ENCODE data around the gene PDSS2. TPM values are rescaled to one million over a fixed set of nuclear protein-coding genes. Genes with fewer than 3 reads are reported as not detected.
"Not testable (repeated sequence)": the region's sequence is repeated elsewhere in the genome, so short reads cannot be mapped to it uniquely, and the experiment has no call there.

PDSS2 gene
- total and polyA plus RNA-seq, 3 donors from 2014 or later = 15.1 to 19.4 (median 17.0) TPM

- Histone ChIP-seq H3K27me3 (no peaks in the 10 kb centered on the region), H3K9me3 (no peaks in the 10 kb centered on the region), H3K4me3 (no peak overlapping the region), H3K4me1 (no peaks in the 10 kb centered on the region), H3K27ac (no peak overlapping the region), H3K36me3 (ENCODE audit: low read depth, missing control alignments) (no peaks in the 10 kb centered on the region)
- TF ChIP-seq POLR2A (IDR thresholded peaks at IDR 0.05) (no peak), CTCF (IDR thresholded peaks at IDR 0.05) (no peak)
- intact Hi-C loops (cut with DNase I; ENCODE audit: low total_unique reads) = no loop called here
- WGBS, 2 donors = 100% methylated on average over 1 of the region's 1 CpG
- no peak for DNase-seq
These were observed 85.1 kb downstream of the PDSS2 start for GRCh38 chr6:107374264-107374663.

- intact Hi-C loops (cut with DNase I; ENCODE audit: low total_unique reads) = no loop called here
- no peak for DNase-seq
- H3K4me3 ChIP-seq = no peak overlapping the region
- TF ChIP-seq POLR2A (IDR thresholded peaks at IDR 0.05) (no peak), CTCF (IDR thresholded peaks at IDR 0.05) (no peak)
- H3K27ac ChIP-seq = no peak overlapping the region
- 53 to 63% methylated on average over 1 of the region's 1 CpG for WGBS, 2 donors
- no peaks in the 10 kb centered on the region for H3K27me3 ChIP-seq
- H3K4me1 ChIP-seq = no peaks in the 10 kb centered on the region
- no peaks in the 10 kb centered on the region for H3K36me3 ChIP-seq (ENCODE audit: low read depth, missing control alignments)
- no peaks in the 10 kb centered on the region for H3K9me3 ChIP-seq
These were observed 89.9 kb downstream of the PDSS2 start for GRCh38 chr6:107369493-107369892.

GRCh38 chr6:107368471-107368870 is 90.9 kb downstream of the PDSS2 start:
- WGBS, 2 donors = 91 to 96% methylated on average over 2 of the region's 2 CpGs
- no peaks in the 10 kb centered on the region for H3K4me1 ChIP-seq
- DNase-seq = no peak

GRCh38 chr6:107364173-107364572 is 95.2 kb downstream of the PDSS2 start:
- H3K4me3 ChIP-seq = peak overlapping the region; percentile 21 to 24
- H3K9me3 ChIP-seq; H3K27me3 ChIP-seq; H3K4me1 ChIP-seq; intact Hi-C loops (cut with DNase I; ENCODE audit: low total_unique reads); DNase-seq; H3K36me3 ChIP-seq (ENCODE audit: low read depth, missing control alignments); H3K27ac ChIP-seq: not testable (repeated sequence)
- 91% methylated on average over 19 of the region's 26 CpGs; no CpG with 5 or more reads in 1 of the 2 donors for WGBS, 2 donors

More at GRCh38 chr6:107368471-107368870, 90.9 kb downstream of the PDSS2 start:
- no peaks in the 10 kb centered on the region for H3K27me3 ChIP-seq
- no peaks in the 10 kb centered on the region for H3K9me3 ChIP-seq
- no peak overlapping the region for H3K27ac ChIP-seq
- no peaks in the 10 kb centered on the region for H3K36me3 ChIP-seq (ENCODE audit: low read depth, missing control alignments)
- TF ChIP-seq CTCF (IDR thresholded peaks at IDR 0.05) (no peak), POLR2A (IDR thresholded peaks at IDR 0.05) (no peak)
- no peak overlapping the region for H3K4me3 ChIP-seq
- intact Hi-C loops (cut with DNase I; ENCODE audit: low total_unique reads) = no loop called here

- H3K4me3 ChIP-seq = no peak overlapping the region
- intact Hi-C loops (cut with DNase I; ENCODE audit: low total_unique reads) = no loop called here
- no peak overlapping the region for H3K27ac ChIP-seq
- no peaks in the 10 kb centered on the region for H3K27me3 ChIP-seq
- H3K9me3 ChIP-seq = no peaks in the 10 kb centered on the region
- WGBS, 2 donors = 75 to 90% methylated on average over 5 of the region's 5 CpGs
- TF ChIP-seq CTCF (IDR thresholded peaks at IDR 0.05) (no peak), POLR2A (IDR thresholded peaks at IDR 0.05) (no peak)
- no peak for DNase-seq
- H3K36me3 ChIP-seq (ENCODE audit: low read depth, missing control alignments) = no peaks in the 10 kb centered on the region
- H3K4me1 ChIP-seq = no peaks in the 10 kb centered on the region
These were observed 97.4 kb downstream of the PDSS2 start for GRCh38 chr6:107361753-107362604.

All from testis (tissue), 3 donors.